ENCODE results near the gene PTGIR. TPM values are rescaled to one million over a fixed set of nuclear protein-coding genes. Genes with fewer than 3 reads are reported as not detected.
"Not testable (repeated sequence)": the region's sequence is repeated elsewhere in the genome, so short reads cannot be mapped to it uniquely, and the experiment has no call there.

PTGIR gene
- polyA plus RNA-seq, 10 donors: 1.8 to 4.8 (median 3.4) TPM

GRCh38 chr19:46640656-46641055 lies 15.8 kb upstream of the PTGIR start:
- DNase-seq: no peak

- DNase-seq: peak; percentile 76 to 96 (median 88)
Measured at GRCh38 chr19:46639358-46640182, 14.7 kb upstream of the PTGIR start.

- no peak for DNase-seq
Measured at GRCh38 chr19:46637224-46637623, 12.3 kb upstream of the PTGIR start.

GRCh38 chr19:46635920-46636761 lies 11.3 kb upstream of the PTGIR start, which contains the start of gene GNG8:
Gene GNG8 (minus strand): TSS chr19:46636202. CDS start chr19:46634682, 1,520 bp downstream.
- DNase-seq: no peak

GRCh38 chr19:46634656-46635218 lies 9.8 kb upstream of the PTGIR start:
- DNase-seq: no peak

GRCh38 chr19:46634045-46634655 lies 9.3 kb upstream of the PTGIR start:
- DNase-seq: peak; percentile 58 to 66 (median 59)

- DNase-seq: no peak
Measured at GRCh38 chr19:46633130-46633529, 8.2 kb upstream of the PTGIR start.

- DNase-seq: peak in 1 of 3 donors; percentile 73
Measured at GRCh38 chr19:46631481-46631880, 6.6 kb upstream of the PTGIR start.

- DNase-seq: no peak
Measured at GRCh38 chr19:46630586-46631205, 5.8 kb upstream of the PTGIR start.

GRCh38 chr19:46629546-46630025 lies 4.7 kb upstream of the PTGIR start:
- no peak for DNase-seq

GRCh38 chr19:46628970-46629369 lies 4.1 kb upstream of the PTGIR start:
- DNase-seq: not testable (repeated sequence)

GRCh38 chr19:46626446-46626845 lies 1.6 kb upstream of the PTGIR start:
- no peak for DNase-seq

GRCh38 chr19:46625731-46626130 lies 842 bp upstream of the PTGIR start:
- DNase-seq: no peak

GRCh38 chr19:46623915-46624502 lies 880 bp downstream of the PTGIR start:
- no peak for DNase-seq

GRCh38 chr19:46622118-46622446 lies 2.8 kb downstream of the PTGIR start:
- no peak for DNase-seq

- no peak for DNase-seq
Measured at GRCh38 chr19:46621191-46622117, 3.4 kb downstream of the PTGIR start.

- no peak for DNase-seq
Measured at GRCh38 chr19:46620716-46621115, 4.2 kb downstream of the PTGIR start.

- DNase-seq: no peak
Measured at GRCh38 chr19:46620267-46620666, 4.6 kb downstream of the PTGIR start.

- DNase-seq: peak in 1 of 3 donors; percentile 59
Measured at GRCh38 chr19:46618670-46619231, 6.1 kb downstream of the PTGIR start.

- no peak for DNase-seq
Measured at GRCh38 chr19:46617601-46618000, 7.3 kb downstream of the PTGIR start.

Measured in muscle of back (tissue), 11 donors.